Measurements from ENCODE around the gene PGF. TPM values are rescaled to one million over a fixed set of nuclear protein-coding genes. Genes with fewer than 3 reads are reported as not detected.
A peak's percentile ranks its signal among the peaks of the same experiment; 100 is the strongest.

PGF gene
- total RNA-seq, 1 donor from 2014 or later = 6.3 TPM

GRCh38 chr14:74956280-74957072 is 1.1 kb upstream of the PGF start:
- no peak for DNase-seq

DNA sequence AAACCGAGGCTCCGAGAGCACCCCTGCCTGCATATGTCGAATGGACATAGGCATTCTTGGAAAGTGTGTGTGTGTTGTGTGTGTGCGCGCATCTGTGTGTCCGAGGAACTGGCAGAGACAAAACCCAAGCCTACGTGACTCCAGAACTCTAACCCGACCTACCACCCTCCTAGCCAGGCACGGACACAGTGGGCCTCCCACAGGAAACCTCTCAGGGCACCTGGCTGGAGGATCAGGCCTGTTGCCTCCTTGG is 556 bp upstream of the PGF start:
- DNase-seq = no peak

- no peak for DNase-seq
These were observed 509 bp downstream of the PGF start for GRCh38 chr14:74954947-74955228.

DNA sequence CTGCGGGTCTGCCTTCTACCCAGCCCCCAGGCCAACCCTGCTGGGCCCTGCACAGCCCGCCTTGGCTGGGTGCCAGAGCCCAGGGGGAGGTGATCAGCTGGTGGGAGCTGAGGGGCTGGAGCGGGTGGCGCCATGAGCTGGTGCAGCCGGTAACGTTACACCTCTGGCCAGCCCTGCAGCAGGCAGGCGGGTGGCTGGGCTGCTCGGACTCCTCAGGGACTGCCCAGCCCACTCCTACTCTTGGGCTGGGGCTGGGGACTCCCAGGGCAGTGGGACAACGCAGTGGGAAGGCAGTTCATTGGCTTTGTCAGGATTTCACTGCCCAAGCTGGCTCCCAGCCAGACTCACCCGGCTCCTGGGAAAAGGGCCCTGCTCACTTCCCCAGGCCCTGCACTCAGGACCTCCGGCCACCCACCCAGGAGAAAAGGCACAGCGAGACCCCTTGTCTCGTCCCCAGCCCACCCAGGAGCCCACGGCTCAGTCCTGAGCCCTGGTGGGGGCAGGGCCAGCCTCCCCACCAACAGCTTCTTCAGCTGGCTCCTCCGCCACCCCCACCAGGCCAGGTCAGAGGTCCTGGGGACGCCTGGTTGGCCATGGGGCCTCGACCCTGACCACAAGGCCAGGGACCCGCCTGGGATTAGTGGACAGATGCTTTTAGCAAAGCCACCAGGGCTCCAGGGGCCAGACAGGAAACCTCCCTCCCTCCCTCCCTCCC is 1.0 kb downstream of the PGF start:
- no peak for DNase-seq

DNA sequence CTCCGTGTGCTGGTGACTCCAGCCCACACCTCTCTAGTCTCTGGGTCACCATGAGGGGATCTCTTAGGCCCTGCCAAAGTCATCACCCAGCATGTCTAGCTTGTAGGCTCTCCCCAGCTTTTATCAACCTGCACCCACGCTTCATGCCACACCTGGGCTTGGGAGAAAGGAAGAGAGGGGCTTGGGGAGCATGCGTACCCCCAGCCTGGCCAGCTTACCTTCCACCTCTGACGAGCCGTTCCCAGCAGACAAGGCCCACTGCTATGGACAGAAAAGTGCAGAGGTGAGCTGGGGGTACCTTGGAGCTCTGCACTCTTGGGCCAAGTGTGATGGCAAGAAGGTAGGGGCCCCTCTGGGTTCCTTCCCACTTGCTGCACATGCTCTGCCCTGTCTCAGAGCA is 1.7 kb downstream of the PGF start:
- DNase-seq = no peak

DNA sequence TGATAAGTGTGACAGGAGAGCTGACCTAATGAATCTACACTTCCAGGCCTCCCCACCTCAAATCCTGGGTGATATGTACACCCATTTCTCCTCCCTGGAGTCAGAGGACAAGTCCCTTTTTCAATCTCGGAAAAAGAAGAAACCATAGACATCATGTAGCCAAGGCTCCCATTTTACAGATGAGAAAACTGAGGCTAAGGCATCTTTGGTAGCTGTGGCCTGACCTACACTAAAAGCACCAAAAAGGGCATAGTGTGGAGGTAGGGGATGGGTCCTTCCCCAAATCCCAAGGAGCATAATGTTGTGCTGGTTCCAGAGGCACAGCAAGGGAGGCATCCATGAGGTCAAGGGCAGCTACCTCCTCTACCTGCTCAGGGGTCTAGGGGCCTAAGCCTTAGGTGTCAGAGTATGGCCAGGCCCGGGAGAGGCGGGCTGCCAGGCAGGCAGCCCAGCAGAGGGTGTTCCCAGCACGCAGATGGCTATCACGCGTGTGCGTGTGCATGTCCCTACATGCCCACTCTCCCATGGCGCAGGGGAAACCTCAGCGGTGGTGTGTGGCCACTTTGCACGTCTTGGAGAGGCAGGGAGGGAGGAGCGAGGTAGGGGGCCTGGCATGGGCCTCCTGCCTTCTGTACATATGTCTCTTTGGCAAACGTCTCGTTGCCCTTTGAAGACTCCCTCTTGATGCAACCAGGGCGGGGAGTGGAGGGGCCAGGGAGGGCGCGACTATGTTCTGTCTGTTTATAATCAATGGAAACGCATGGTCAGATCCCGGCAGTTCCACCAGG is 2.5 kb downstream of the PGF start:
- DNase-seq = no peak

- DNase-seq = no peak
These were observed 3.2 kb downstream of the PGF start for GRCh38 chr14:74952180-74952665.

DNA sequence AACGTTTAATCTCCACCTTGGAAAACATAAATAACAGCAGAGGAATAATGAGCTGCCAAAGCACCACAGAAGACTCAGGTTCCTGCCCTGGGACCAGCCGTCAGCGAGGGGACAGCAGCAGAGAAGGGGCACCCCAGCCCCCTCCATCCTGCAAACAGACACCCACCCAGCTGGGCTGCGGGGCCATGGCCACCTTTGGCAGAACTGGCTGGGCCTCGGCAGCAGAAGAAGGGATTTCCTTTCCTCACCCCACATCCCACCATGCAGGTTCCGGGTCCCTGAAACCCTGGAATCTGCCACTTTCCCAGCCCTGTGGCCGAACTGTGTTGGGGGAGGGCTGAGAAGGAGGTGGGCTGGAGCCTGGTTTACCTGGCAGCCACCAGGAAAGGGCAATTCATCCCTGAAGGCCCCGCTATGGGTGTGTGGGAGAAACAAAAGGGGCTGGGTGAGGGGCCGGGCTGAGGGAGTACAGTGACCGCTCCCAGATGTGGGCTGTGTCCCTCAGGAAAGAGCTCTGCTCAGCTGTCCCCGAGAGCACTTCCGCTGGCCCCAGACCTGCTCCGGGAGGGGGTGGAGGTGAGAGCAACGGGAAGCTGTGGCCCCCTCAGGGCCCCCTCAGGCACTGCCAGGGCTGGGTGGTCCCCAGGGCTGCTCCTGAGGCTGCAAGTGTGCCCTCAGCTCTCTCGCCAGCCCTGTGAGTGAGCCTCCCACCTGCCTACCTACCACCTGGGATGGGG is 3.8 kb downstream of the PGF start:
- no peak for DNase-seq

DNA sequence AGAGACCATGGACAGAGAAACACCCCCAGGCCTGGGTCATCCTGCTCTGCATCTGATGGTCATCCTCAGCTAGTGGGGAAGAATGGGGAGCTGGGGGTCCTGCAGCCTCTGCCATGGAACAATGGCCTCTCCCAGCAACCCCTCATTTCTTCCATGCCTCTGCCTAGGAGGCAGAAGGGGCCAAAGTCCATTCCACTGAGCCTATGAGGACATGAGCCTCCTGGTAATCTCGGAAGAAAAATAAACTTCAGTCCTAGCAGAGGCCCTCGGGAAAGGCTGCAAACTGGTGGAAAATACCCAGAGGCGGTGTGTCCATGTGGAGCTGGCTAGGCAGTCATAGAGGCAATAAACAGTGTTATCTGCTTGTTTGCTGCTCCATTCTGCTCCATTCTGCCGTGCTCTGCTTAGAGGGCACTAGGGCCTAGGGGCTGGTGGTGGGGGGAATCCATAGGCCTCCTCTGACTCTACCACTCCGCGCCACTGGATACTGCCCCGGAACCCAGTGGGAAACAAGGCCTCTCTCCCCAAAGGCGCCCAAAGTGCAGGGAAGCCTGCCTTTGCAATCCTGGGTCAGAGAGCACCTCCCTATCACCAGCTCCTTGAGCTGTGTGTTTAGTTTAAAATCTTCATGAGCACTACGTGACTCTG is 4.5 kb downstream of the PGF start:
- DNase-seq = no peak

GRCh38 chr14:74949859-74950573 is 5.4 kb downstream of the PGF start:
- no peak for DNase-seq

- no peak for DNase-seq
These were observed 6.2 kb downstream of the PGF start for GRCh38 chr14:74949191-74949601.

GRCh38 chr14:74948228-74949175 is 6.9 kb downstream of the PGF start:
- no peak for DNase-seq

- no peak for DNase-seq
These were observed 7.8 kb downstream of the PGF start for GRCh38 chr14:74947353-74948227.

DNA sequence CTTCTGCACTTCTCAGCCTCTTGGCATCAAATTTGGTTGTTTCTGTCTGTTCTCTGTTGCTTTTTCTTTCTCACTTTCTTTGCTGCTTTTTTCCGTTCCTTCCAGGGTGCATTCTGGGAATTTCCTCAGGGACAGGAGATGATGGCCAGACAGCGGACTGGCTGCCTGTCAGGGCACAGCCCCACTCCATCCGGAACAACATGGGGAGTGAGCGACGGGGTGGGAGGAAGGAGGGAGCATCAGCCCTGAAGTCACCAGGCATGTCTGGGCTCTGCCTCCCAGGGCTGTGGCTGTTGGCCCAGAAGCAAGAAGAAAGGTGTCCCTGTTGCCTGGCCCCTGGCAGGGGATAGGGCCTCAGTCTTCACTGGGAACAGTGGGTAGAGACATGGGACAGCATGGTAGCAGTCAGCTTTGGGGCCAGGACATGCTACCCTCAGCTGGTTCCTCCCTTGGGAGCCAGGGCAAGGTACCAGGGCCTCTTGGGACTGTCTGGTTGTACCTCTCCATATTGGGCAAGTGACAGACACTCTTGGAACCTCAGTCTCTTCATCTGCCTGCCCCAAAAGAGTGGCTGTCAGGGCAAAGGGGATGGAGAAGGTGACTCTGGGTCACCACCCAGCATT is 8.6 kb downstream of the PGF start:
- DNase-seq = no peak

DNA sequence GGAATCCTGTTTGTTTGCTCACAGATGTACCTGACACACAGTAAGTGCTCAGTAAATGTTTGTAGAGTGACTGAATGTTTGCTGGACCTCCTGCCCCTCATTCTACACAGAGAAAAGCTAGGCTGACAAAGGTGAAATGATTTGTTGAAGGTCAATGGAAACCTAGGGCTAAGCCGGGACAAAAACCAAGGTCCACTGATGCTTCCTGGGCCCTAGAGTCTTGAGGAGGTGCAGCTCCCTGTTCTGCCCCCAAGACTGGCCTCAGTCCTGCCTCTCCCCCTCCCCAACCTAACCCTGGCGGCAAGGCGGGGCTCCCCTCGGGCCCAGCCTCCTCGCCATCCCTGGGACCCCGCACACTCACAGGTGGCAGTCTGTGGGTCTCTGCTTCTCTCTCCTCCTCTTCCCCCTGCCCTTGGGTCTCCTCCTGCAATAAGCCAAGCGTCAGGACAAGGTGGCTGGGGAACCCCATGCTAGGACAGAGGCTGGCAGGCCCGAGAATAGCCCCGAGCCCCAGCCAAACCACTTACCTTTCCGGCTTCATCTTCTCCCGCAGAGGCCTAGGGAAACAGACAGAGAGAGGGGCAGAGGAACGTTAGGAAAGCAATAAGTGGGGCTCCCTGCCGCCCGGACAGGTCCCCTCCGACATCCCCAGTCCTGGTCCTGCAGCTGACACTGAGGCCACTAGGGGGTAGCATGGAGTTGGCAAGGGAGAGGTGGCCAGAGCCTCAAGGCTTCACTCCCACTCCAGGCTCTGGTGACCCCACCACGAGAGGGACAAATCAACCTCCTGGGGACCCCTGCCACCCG is 9.3 kb downstream of the PGF start:
- DNase-seq = peak; percentile 23

DNA sequence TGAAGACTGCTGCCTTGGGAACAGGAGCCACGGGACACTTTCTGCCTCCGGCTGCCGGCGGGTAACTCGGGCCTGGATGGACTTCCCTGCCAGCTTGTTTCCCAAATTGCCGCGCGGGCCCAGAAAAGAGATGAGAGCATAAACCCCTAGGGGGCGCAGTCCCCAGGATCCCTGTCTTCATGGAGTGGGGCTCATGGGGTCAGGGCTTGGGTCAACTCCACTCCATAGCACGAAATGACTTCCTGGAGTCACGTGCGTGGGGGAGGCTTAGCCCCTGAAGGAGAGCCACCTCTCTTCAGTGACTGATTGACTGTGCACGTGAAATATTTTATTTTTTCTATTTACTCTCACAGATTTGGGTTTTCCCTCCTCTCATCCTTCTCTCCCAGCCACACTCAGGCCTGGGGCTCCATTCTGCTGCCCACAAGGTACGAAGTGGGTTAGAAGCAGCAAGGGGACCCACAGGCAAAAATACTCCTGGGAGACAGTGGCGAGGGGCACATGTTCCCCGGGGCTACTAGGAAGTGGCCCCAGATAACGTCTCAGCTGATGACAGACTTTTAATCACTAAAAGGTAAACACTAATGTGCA is 10.0 kb downstream of the PGF start:
- DNase-seq = no peak

- DNase-seq = no peak
These were observed 12.8 kb downstream of the PGF start for GRCh38 chr14:74942608-74943007.

DNA sequence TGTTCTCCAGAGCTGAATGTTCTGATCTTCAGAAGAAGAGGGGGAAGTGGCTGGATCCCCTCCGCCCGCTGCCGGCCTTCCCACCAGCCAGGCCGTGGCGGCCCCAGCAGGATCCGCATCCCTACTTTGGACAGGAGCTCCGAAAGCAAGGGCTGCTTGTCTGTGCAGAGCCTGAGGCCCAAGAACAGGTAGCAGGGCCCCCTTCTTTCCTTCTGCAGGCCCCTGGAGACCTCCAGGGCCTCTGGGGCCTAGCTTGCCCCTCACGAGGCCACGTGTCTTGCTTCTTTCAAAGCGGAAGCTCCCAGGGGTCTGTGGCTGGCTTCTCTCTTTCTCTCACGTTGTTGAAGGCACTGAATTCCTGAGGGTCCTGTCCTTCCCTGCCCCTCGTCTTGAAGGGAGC is 13.2 kb downstream of the PGF start:
- no peak for DNase-seq
